Thyroid gland (tissue), 4 donors: Measurements from ENCODE around the gene KLF2.

Experiments used
- CTCF ChIP-seq, 6 experiments: fragments of 200-600 bp in 3 of 6; fragments of 450-650 bp in 3 of 6; sonication (generic) in 3 of 6; IDR thresholded peaks; one replicate each; pipeline ENCODE4 v1.5.1; 2016 to 2019; ENCODE audit warnings: antibody characterized with exemption in 6 of 6, mild to moderate bottlenecking in 2 of 6, inconsistent platforms in 1 of 6, moderate library complexity in 1 of 6
- POLR2A ChIP-seq, 2 donors: fragments of 450-650 bp; IDR thresholded peaks; one replicate each; pipeline ENCODE4 v1.6.1; 2017; ENCODE audit warnings: antibody characterized with exemption in 2 of 2, mild to moderate bottlenecking in 2 of 2, moderate library complexity in 1 of 2

- no peak for TF ChIP-seq CTCF (IDR thresholded peaks at IDR 0.05)
- no peak for TF ChIP-seq POLR2A (IDR thresholded peaks at IDR 0.05)
Observed at GRCh38 chr19:16338470-16339360, 14.1 kb downstream of the KLF2 start.
